ENCODE results near the gene FRMD7. TPM values are rescaled to one million over a fixed set of nuclear protein-coding genes. Genes with fewer than 3 reads are reported as not detected.

FRMD7 gene
- total and polyA plus RNA-seq, 2 experiments from 2014 or later, result not detected

- Histone ChIP-seq H3K36me3 (ENCODE audit: insufficient read depth) (no peaks in the 10 kb centered on the region; the same call in 1 of the 2 replicates), H3K79me2 (replicated peaks; ENCODE audit: insufficient read depth) (no peaks in the 10 kb centered on the region), H3K4me1 (ENCODE audit: insufficient read depth) (no peaks in the 10 kb centered on the region), H3K9me2 (ENCODE audit: insufficient read depth) (no peaks in the 10 kb centered on the region), H3K27ac (ENCODE audit: low read depth) (no peak overlapping the region), H3K27me3 (ENCODE audit: insufficient read depth) (no peaks in the 10 kb centered on the region), H3K4me2 (no peak overlapping the region), H4K20me1 (replicated peaks; ENCODE audit: insufficient read depth) (no peaks in the 10 kb centered on the region), H2AFZ (no peak overlapping the region), H3F3A (replicated peaks; ENCODE audit: low read depth) (no peaks in the 10 kb centered on the region), H3K4me3 (no peak overlapping the region)
- no peak overlapping the region for H3K27ac Mint-ChIP-seq
- TF ChIP-seq, protein P1, sequence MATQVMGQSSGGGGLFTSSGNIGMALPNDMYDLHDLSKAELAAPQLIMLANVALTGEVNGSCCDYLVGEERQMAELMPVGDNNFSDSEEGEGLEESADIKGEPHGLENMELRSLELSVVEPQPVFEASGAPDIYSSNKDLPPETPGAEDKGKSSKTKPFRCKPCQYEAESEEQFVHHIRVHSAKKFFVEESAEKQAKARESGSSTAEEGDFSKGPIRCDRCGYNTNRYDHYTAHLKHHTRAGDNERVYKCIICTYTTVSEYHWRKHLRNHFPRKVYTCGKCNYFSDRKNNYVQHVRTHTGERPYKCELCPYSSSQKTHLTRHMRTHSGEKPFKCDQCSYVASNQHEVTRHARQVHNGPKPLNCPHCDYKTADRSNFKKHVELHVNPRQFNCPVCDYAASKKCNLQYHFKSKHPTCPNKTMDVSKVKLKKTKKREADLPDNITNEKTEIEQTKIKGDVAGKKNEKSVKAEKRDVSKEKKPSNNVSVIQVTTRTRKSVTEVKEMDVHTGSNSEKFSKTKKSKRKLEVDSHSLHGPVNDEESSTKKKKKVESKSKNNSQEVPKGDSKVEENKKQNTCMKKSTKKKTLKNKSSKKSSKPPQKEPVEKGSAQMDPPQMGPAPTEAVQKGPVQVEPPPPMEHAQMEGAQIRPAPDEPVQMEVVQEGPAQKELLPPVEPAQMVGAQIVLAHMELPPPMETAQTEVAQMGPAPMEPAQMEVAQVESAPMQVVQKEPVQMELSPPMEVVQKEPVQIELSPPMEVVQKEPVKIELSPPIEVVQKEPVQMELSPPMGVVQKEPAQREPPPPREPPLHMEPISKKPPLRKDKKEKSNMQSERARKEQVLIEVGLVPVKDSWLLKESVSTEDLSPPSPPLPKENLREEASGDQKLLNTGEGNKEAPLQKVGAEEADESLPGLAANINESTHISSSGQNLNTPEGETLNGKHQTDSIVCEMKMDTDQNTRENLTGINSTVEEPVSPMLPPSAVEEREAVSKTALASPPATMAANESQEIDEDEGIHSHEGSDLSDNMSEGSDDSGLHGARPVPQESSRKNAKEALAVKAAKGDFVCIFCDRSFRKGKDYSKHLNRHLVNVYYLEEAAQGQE (IDR thresholded peaks at IDR 0.05; ENCODE audit: unreplicated experiment), result no peak
- TF ChIP-seq POLR2AphosphoS5 (IDR thresholded peaks at IDR 0.05; ENCODE audit: low read depth), result no peak
- TF ChIP-seq CTCF (conservative IDR thresholded peaks at IDR 0.05; ENCODE audit: low read depth in 2 of 2), result no peak
- TF ChIP-seq, protein P2, sequence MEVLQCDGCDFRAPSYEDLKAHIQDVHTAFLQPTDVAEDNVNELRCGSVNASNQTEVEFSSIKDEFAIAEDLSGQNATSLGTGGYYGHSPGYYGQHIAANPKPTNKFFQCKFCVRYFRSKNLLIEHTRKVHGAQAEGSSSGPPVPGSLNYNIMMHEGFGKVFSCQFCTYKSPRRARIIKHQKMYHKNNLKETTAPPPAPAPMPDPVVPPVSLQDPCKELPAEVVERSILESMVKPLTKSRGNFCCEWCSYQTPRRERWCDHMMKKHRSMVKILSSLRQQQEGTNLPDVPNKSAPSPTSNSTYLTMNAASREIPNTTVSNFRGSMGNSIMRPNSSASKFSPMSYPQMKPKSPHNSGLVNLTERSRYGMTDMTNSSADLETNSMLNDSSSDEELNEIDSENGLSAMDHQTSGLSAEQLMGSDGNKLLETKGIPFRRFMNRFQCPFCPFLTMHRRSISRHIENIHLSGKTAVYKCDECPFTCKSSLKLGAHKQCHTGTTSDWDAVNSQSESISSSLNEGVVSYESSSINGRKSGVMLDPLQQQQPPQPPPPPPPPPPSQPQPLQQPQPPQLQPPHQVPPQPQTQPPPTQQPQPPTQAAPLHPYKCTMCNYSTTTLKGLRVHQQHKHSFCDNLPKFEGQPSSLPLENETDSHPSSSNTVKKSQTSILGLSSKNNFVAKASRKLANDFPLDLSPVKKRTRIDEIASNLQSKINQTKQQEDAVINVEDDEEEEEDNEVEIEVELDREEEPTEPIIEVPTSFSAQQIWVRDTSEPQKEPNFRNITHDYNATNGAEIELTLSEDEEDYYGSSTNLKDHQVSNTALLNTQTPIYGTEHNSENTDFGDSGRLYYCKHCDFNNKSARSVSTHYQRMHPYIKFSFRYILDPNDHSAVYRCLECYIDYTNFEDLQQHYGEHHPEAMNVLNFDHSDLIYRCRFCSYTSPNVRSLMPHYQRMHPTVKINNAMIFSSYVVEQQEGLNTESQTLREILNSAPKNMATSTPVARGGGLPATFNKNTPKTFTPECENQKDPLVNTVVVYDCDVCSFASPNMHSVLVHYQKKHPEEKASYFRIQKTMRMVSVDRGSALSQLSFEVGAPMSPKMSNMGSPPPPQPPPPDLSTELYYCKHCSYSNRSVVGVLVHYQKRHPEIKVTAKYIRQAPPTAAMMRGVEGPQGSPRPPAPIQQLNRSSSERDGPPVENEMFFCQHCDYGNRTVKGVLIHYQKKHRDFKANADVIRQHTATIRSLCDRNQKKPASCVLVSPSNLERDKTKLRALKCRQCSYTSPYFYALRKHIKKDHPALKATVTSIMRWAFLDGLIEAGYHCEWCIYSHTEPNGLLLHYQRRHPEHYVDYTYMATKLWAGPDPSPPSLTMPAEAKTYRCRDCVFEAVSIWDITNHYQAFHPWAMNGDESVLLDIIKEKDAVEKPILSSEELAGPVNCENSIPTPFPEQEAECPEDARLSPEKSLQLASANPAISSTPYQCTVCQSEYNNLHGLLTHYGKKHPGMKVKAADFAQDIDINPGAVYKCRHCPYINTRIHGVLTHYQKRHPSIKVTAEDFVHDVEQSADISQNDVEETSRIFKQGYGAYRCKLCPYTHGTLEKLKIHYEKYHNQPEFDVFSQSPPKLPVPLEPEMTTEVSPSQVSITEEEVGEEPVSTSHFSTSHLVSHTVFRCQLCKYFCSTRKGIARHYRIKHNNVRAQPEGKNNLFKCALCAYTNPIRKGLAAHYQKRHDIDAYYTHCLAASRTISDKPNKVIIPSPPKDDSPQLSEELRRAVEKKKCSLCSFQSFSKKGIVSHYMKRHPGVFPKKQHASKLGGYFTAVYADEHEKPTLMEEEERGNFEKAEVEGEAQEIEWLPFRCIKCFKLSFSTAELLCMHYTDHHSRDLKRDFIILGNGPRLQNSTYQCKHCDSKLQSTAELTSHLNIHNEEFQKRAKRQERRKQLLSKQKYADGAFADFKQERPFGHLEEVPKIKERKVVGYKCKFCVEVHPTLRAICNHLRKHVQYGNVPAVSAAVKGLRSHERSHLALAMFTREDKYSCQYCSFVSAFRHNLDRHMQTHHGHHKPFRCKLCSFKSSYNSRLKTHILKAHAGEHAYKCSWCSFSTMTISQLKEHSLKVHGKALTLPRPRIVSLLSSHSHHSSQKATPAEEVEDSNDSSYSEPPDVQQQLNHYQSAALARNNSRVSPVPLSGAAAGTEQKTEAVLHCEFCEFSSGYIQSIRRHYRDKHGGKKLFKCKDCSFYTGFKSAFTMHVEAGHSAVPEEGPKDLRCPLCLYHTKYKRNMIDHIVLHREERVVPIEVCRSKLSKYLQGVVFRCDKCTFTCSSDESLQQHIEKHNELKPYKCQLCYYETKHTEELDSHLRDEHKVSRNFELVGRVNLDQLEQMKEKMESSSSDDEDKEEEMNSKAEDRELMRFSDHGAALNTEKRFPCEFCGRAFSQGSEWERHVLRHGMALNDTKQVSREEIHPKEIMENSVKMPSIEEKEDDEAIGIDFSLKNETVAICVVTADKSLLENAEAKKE (CRISPR knock-in tag; IDR thresholded peaks at IDR 0.05), result no peak
- no peak for TF ChIP-seq JUNB (IDR thresholded peaks at IDR 0.05; ENCODE audit: unreplicated experiment)
- no peak for TF ChIP-seq ZNF114 (CRISPR knock-in tag; IDR thresholded peaks at IDR 0.05)
- no peak for TF ChIP-seq ZNF331 (CRISPR knock-in tag; IDR thresholded peaks at IDR 0.05; ENCODE audit: low read depth)
- TF ChIP-seq CREB1 (CRISPR knock-in tag; IDR thresholded peaks at IDR 0.05; ENCODE audit: low read depth), result no peak
- no peak for TF ChIP-seq EZH2phosphoT487 (IDR thresholded peaks at IDR 0.05; ENCODE audit: unreplicated experiment)
- no peak for TF ChIP-seq EZH2 (IDR thresholded peaks at IDR 0.05; ENCODE audit: low read depth, unreplicated experiment)
- TF ChIP-seq, protein P3, sequence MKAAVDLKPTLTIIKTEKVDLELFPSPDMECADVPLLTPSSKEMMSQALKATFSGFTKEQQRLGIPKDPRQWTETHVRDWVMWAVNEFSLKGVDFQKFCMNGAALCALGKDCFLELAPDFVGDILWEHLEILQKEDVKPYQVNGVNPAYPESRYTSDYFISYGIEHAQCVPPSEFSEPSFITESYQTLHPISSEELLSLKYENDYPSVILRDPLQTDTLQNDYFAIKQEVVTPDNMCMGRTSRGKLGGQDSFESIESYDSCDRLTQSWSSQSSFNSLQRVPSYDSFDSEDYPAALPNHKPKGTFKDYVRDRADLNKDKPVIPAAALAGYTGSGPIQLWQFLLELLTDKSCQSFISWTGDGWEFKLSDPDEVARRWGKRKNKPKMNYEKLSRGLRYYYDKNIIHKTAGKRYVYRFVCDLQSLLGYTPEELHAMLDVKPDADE (IDR thresholded peaks at IDR 0.05), result no peak
- TF ChIP-seq STAT1 (IDR thresholded peaks at IDR 0.05; ENCODE audit: unreplicated experiment), result no peak
- no peak for TF ChIP-seq NANOG (IDR thresholded peaks at IDR 0.05; ENCODE audit: borderline replicate concordance)
- no peak overlapping the region for H3K4me3 Mint-ChIP-seq
- ATAC-seq (no peak), DNase-seq (ENCODE audit: low spot score) (no peak)
- H3K36me3 Mint-ChIP-seq (ENCODE audit: low read depth), result peaks cover 12% of the 10 kb centered on the region; the same call in 2 of the 3 replicates
- H3K27me3 Mint-ChIP-seq (ENCODE audit: insufficient read depth, low read depth, poor library complexity), result no peaks in the 10 kb centered on the region
- no peaks in the 10 kb centered on the region for H3K9me3 Mint-ChIP-seq
- H3K4me1 Mint-ChIP-seq, result no peaks in the 10 kb centered on the region
These were observed 50.4 kb downstream of the FRMD7 start for GRCh38 chrX:132077414-132077813.

Data from GM23338 (cell line).